GM23338 (cell line): ENCODE data around the gene NMS. TPM values are rescaled to one million over a fixed set of nuclear protein-coding genes. Genes with fewer than 3 reads are reported as not detected.

Experiments used
- ATAC-seq: fragments of 200-7000 bp; cut with Tn5 transposase; 3 replicates; pipeline ENCODE4 v1.9.1; 2020
- DNase-seq: peaks from one replicate; pipeline ENCODE4 v3.0.0-alpha.2; 2015; ENCODE audit warnings: low spot score
- H2AFZ ChIP-seq: fragments of 200-600 bp; sonication (generic); 2 replicates; pipeline ENCODE4 v1.8.0; 2016; ENCODE audit warnings: antibody characterized with exemption, mild to moderate bottlenecking, moderate library complexity
- H3F3A ChIP-seq: fragments of 200-600 bp; sonication (generic); replicated peaks from 2 replicates; pipeline ENCODE4 v1.8.0; 2017; ENCODE audit warnings: antibody characterized with exemption, mixed run types, low read depth
- H3K27ac ChIP-seq: fragments of 200-600 bp; sonication (generic); 2 replicates; pipeline ENCODE4 v1.6.1; 2016; ENCODE audit warnings: low read depth
- H3K27me3 ChIP-seq: fragments of 200-600 bp; sonication (generic); 2 replicates; pipeline ENCODE4 v1.8.0; 2016; ENCODE audit warnings: mild to moderate bottlenecking, mixed run types, moderate library complexity; ENCODE audit not compliant: insufficient read depth
- H3K36me3 ChIP-seq: fragments of 200-600 bp; sonication (generic); 2 replicates; pipeline ENCODE4 v1.8.0; 2016; ENCODE audit warnings: mild to moderate bottlenecking; ENCODE audit not compliant: insufficient read depth
- H3K4me1 ChIP-seq: fragments of 200-600 bp; sonication (generic); 2 replicates; pipeline ENCODE4 v1.8.0; 2016; ENCODE audit warnings: mild to moderate bottlenecking, moderate library complexity; ENCODE audit not compliant: insufficient read depth
- H3K4me2 ChIP-seq: fragments of 200-600 bp; sonication (generic); 2 replicates; pipeline ENCODE4 v1.7.1; 2017; ENCODE audit warnings: mixed run types
- H3K4me3 ChIP-seq: fragments of 200-600 bp; sonication (generic); 2 replicates; pipeline ENCODE4 v1.6.1; 2016; ENCODE audit warnings: mixed run types
- H3K79me2 ChIP-seq: fragments of 200-600 bp; sonication (generic); replicated peaks from 2 replicates; pipeline ENCODE4 v1.8.0; 2017; ENCODE audit warnings: mild to moderate bottlenecking; ENCODE audit not compliant: insufficient read depth
- H3K9me2 ChIP-seq: fragments of 200-600 bp; sonication (generic); 2 replicates; pipeline ENCODE4 v1.8.0; 2017; ENCODE audit not compliant: insufficient read depth
- H4K20me1 ChIP-seq: fragments of 200-600 bp; sonication (generic); replicated peaks from 2 replicates; pipeline ENCODE4 v1.8.0; 2017; ENCODE audit warnings: mild to moderate bottlenecking; ENCODE audit not compliant: insufficient read depth
- H3K27ac Mint-ChIP-seq: 2 replicates; pipeline ENCODE4 v1.8.0; 2020; ENCODE audit warnings: inconsistent platforms, mild to moderate bottlenecking, moderate library complexity, mixed read lengths
- H3K27me3 Mint-ChIP-seq: 3 replicates; pipeline ENCODE4 v1.8.0; 2022; ENCODE audit warnings: low read depth, mild to moderate bottlenecking, moderate library complexity, mixed read lengths, inconsistent platforms; ENCODE audit not compliant: insufficient read depth, poor library complexity
- H3K36me3 Mint-ChIP-seq: 3 replicates; pipeline ENCODE4 v1.8.0; 2021; ENCODE audit warnings: low read depth, mild to moderate bottlenecking, inconsistent platforms, moderate library complexity, mixed read lengths
- H3K4me1 Mint-ChIP-seq: 3 replicates; pipeline ENCODE4 v1.8.0; 2020; ENCODE audit warnings: mild to moderate bottlenecking, inconsistent platforms, mixed read lengths
- H3K4me3 Mint-ChIP-seq: 3 replicates; pipeline ENCODE4 v1.8.0; 2021; ENCODE audit warnings: moderate library complexity, mild to moderate bottlenecking, inconsistent platforms, mixed read lengths
- H3K9me3 Mint-ChIP-seq: 3 replicates; pipeline ENCODE4 v1.8.0; 2020; ENCODE audit warnings: moderate library complexity, mild to moderate bottlenecking, inconsistent platforms, mixed read lengths
- CREB1 ChIP-seq: fragments of 250-450 bp; sonication (Bioruptor Pico); IDR thresholded peaks from 2 replicates; pipeline ENCODE4 v1.5.0; 2020; ENCODE audit warnings: low read depth, mild to moderate bottlenecking, moderate library complexity
- JUNB ChIP-seq: IDR thresholded peaks from one replicate; pipeline ENCODE4 v1.6.1; 2016; ENCODE audit warnings: antibody characterized with exemption; ENCODE audit not compliant: unreplicated experiment
- NANOG ChIP-seq: IDR thresholded peaks from 2 replicates; pipeline ENCODE4 v1.6.1; 2016; ENCODE audit warnings: antibody characterized with exemption, borderline replicate concordance
- STAT1 ChIP-seq: IDR thresholded peaks from one replicate; pipeline ENCODE4 v1.6.1; 2016; ENCODE audit warnings: antibody characterized with exemption; ENCODE audit not compliant: unreplicated experiment
- ZNF114 ChIP-seq: fragments of 250-450 bp; sonication (Bioruptor Pico); IDR thresholded peaks from 2 replicates; pipeline ENCODE4 v1.5.0; 2020; ENCODE audit warnings: mild to moderate bottlenecking, moderate library complexity
- ZNF331 ChIP-seq: fragments of 250-450 bp; sonication (Bioruptor Pico); IDR thresholded peaks from 2 replicates; pipeline ENCODE4 v1.5.0; 2020; ENCODE audit warnings: low read depth, mild to moderate bottlenecking, moderate library complexity
- polyA plus RNA-seq: library from polyadenylated mRNA; unstranded; fragments of >200 nt; fragmentation: Nextera tagmentation; extraction: Ambion mirVana; gene quantifications from 2 replicates; pipeline ENCODE4 v1.2.1, GENCODE V29; 2016
- total RNA-seq: library from RNA; depleted of rRNA; stranded (reverse); fragments of >200 nt; shearing (Covaris generic); gene quantifications from 2 replicates; pipeline ENCODE4 v1.2.3, GENCODE V29; 2014
- TF ChIP-seq, protein P1 (sequence below): IDR thresholded peaks from 2 replicates; pipeline ENCODE4 v1.6.1; 2016; ENCODE audit warnings: antibody characterized with exemption
- TF ChIP-seq, protein P2 (sequence below), 2 experiments: fragments of 200-600 bp in 1 of 2; sonication (generic) in 1 of 2; conservative IDR thresholded peaks; 2 replicates each; pipeline versions ENCODE4 v1.5.1 to v1.6.1; 2016 to 2017; ENCODE audit warnings: antibody characterized with exemption in 2 of 2, low read depth in 2 of 2, mild to moderate bottlenecking in 2 of 2, moderate library complexity in 1 of 2
- TF ChIP-seq, protein P3 (sequence below): IDR thresholded peaks from one replicate; pipeline ENCODE4 v1.6.1; 2018; ENCODE audit warnings: antibody characterized with exemption; ENCODE audit not compliant: unreplicated experiment

The NMS gene
- total and polyA plus RNA-seq, 2 experiments from 2014 or later = not detected

GRCh38 chr2:100425107-100425506 lies 45.2 kb upstream of the NMS start:
- H4K20me1 ChIP-seq = no peaks in the 10 kb centered on the region
- no peak overlapping the region for H3K27ac Mint-ChIP-seq
- TF ChIP-seq CREB1 (no peak), NANOG (no peak), ZNF114 (no peak), ZNF331 (no peak)
- no peaks in the 10 kb centered on the region for H3K36me3 Mint-ChIP-seq
- H3K9me2 ChIP-seq = no peaks in the 10 kb centered on the region; the same call in 1 of the 2 replicates
- H2AFZ ChIP-seq = no peak overlapping the region
- H3F3A ChIP-seq = no peaks in the 10 kb centered on the region
- no peaks in the 10 kb centered on the region for H3K79me2 ChIP-seq
- no peaks in the 10 kb centered on the region for H3K27me3 ChIP-seq
- no peaks in the 10 kb centered on the region; the same call in 2 of the 3 replicates for H3K9me3 Mint-ChIP-seq
- H3K4me1 ChIP-seq = no peaks in the 10 kb centered on the region
- H3K36me3 ChIP-seq = no peaks in the 10 kb centered on the region
- peaks cover 9% of the 10 kb centered on the region for H3K4me1 Mint-ChIP-seq
- H3K4me3 ChIP-seq = no peak overlapping the region
- DNase-seq (no peak), ATAC-seq (no peak)
- H3K27me3 Mint-ChIP-seq = peaks cover 4% of the 10 kb centered on the region
- no peak overlapping the region for H3K4me3 Mint-ChIP-seq
- H3K27ac ChIP-seq = no peak overlapping the region
- no peak overlapping the region for H3K4me2 ChIP-seq

DNA sequence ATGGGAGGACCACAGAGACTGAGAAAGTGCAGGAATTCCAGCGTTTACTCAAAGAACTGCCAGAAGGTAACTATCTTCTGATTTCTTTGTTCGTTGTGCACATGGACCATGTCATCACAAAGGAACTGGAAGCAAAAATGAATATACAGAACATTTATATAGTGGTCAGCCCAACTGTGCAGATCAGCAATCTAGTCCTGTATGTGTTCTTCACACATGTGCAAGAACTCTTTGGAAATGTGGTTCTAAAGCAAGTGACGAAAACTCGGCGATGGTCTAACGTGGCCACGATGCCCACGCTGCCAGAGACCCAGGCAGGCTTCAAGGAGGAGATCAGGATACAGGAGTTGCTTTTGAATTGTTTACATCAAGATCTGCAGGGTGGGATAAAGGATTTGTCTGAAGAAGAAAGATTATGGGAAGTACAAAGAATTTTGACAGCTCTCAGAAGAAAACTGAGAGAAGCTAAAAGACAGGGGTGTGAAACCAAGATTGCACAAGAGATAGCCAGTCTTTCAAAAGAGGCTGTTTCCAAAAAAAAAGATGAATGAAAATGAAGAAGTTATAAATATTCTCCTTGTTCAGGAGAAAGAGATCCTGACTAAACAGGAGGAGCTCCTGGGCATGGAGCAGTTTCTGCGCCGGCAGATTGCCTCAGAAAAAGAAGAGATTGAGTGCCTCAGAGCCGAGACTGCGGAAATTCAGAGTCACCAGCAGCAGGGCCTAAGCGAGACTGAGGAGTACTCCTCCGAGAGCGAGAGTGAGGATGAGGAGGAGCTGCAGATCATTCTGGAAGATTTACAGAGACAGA lies 44.5 kb upstream of the NMS start:
- ATAC-seq (no peak), DNase-seq (no peak)
- no peak overlapping the region for H3K4me3 ChIP-seq
- H3K9me2 ChIP-seq = no peaks in the 10 kb centered on the region; the same call in 1 of the 2 replicates
- H3K27me3 Mint-ChIP-seq = peaks cover 4% of the 10 kb centered on the region
- no peaks in the 10 kb centered on the region for H3K79me2 ChIP-seq
- H3K4me3 Mint-ChIP-seq = no peak overlapping the region
- no peaks in the 10 kb centered on the region for H3K27me3 ChIP-seq
- H3F3A ChIP-seq = no peaks in the 10 kb centered on the region
- H3K27ac ChIP-seq = no peak overlapping the region
- H3K36me3 ChIP-seq = no peaks in the 10 kb centered on the region
- no peaks in the 10 kb centered on the region for H3K4me1 ChIP-seq
- H3K27ac Mint-ChIP-seq = no peak overlapping the region
- H3K9me3 Mint-ChIP-seq = peaks cover 4% of the 10 kb centered on the region
- H3K4me2 ChIP-seq = no peak overlapping the region
- no peaks in the 10 kb centered on the region for H3K36me3 Mint-ChIP-seq
- H3K4me1 Mint-ChIP-seq = peaks cover 9% of the 10 kb centered on the region
- no peaks in the 10 kb centered on the region for H4K20me1 ChIP-seq
- H2AFZ ChIP-seq = no peak overlapping the region
- TF ChIP-seq JUNB (no peak), ZNF114 (no peak), CREB1 (no peak), STAT1 (no peak)
- TF ChIP-seq, protein P1, sequence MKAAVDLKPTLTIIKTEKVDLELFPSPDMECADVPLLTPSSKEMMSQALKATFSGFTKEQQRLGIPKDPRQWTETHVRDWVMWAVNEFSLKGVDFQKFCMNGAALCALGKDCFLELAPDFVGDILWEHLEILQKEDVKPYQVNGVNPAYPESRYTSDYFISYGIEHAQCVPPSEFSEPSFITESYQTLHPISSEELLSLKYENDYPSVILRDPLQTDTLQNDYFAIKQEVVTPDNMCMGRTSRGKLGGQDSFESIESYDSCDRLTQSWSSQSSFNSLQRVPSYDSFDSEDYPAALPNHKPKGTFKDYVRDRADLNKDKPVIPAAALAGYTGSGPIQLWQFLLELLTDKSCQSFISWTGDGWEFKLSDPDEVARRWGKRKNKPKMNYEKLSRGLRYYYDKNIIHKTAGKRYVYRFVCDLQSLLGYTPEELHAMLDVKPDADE = no peak
- TF ChIP-seq, protein P2, sequence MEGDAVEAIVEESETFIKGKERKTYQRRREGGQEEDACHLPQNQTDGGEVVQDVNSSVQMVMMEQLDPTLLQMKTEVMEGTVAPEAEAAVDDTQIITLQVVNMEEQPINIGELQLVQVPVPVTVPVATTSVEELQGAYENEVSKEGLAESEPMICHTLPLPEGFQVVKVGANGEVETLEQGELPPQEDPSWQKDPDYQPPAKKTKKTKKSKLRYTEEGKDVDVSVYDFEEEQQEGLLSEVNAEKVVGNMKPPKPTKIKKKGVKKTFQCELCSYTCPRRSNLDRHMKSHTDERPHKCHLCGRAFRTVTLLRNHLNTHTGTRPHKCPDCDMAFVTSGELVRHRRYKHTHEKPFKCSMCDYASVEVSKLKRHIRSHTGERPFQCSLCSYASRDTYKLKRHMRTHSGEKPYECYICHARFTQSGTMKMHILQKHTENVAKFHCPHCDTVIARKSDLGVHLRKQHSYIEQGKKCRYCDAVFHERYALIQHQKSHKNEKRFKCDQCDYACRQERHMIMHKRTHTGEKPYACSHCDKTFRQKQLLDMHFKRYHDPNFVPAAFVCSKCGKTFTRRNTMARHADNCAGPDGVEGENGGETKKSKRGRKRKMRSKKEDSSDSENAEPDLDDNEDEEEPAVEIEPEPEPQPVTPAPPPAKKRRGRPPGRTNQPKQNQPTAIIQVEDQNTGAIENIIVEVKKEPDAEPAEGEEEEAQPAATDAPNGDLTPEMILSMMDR (conservative IDR thresholded peaks at IDR 0.05; ENCODE audit: low read depth in 2 of 2) = no peak
- TF ChIP-seq, protein P3, sequence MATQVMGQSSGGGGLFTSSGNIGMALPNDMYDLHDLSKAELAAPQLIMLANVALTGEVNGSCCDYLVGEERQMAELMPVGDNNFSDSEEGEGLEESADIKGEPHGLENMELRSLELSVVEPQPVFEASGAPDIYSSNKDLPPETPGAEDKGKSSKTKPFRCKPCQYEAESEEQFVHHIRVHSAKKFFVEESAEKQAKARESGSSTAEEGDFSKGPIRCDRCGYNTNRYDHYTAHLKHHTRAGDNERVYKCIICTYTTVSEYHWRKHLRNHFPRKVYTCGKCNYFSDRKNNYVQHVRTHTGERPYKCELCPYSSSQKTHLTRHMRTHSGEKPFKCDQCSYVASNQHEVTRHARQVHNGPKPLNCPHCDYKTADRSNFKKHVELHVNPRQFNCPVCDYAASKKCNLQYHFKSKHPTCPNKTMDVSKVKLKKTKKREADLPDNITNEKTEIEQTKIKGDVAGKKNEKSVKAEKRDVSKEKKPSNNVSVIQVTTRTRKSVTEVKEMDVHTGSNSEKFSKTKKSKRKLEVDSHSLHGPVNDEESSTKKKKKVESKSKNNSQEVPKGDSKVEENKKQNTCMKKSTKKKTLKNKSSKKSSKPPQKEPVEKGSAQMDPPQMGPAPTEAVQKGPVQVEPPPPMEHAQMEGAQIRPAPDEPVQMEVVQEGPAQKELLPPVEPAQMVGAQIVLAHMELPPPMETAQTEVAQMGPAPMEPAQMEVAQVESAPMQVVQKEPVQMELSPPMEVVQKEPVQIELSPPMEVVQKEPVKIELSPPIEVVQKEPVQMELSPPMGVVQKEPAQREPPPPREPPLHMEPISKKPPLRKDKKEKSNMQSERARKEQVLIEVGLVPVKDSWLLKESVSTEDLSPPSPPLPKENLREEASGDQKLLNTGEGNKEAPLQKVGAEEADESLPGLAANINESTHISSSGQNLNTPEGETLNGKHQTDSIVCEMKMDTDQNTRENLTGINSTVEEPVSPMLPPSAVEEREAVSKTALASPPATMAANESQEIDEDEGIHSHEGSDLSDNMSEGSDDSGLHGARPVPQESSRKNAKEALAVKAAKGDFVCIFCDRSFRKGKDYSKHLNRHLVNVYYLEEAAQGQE = no peak
